ENCODE data around the gene CYFIP1. TPM values are rescaled to one million over a fixed set of nuclear protein-coding genes. Genes with fewer than 3 reads are reported as not detected.

CYFIP1 gene
- polyA plus RNA-seq, 2 of the 4 experiments (the other 2 are of a cell fraction): 68.2 to 69.4 TPM

DNA sequence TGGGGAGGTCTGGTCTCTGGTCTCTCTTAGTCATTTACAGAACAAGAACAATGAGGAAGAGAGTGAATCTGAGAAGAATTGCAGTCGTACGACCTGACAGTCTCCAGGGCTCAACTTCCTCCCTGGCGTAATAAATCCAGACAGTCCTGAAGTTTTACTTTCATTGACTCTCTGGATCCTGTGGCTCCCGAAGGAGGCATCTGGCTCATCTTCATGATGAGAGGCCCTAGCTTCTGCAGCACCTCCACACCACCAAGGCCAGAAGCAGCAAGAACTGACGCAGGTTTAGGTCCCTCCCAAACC, 11.8 kb upstream of the CYFIP1 start:
- no peak overlapping the region for H3K27ac ChIP-seq

GRCh38 chr15:22989576-22990477, 9.7 kb upstream of the CYFIP1 start:
- ChIA-PET CTCF (interaction anchor here (0.5 kb wide), 1 partner anchor 59 kb away, joined by 5 read pairs; no protein-coding TSS in a partner anchor), POLR2A (no interaction called here)
- DNase-seq (ENCODE audit: low read depth in 1 of 2, low spot score in 1 of 2) (peak in 1 of 2 experiments; percentile 20), ATAC-seq (peak; percentile 61 to 63), FAIRE-seq (no peak)
- no peak for TF ChIP-seq PHF8 (IDR thresholded peaks at IDR 0.05; ENCODE audit: borderline replicate concordance, low read depth)
- no peak for TF ChIP-seq RAD21 (conservative IDR thresholded peaks at IDR 0.05 in 1 of 2, IDR thresholded peaks at IDR 0.05 in 1 of 2)
- TF ChIP-seq FOSB (CRISPR knock-in tag; IDR thresholded peaks at IDR 0.05): no peak
- TF ChIP-seq SMC3 (IDR thresholded peaks at IDR 0.05): no peak
- no peak for TF ChIP-seq FOSL2 (IDR thresholded peaks at IDR 0.05)
- TF ChIP-seq FOSL2 (CRISPR knock-in tag; IDR thresholded peaks at IDR 0.05): no peak
- TF ChIP-seq KDM1A (IDR thresholded peaks at IDR 0.05; ENCODE audit: low read depth): no peak
- TF ChIP-seq, protein P1, sequence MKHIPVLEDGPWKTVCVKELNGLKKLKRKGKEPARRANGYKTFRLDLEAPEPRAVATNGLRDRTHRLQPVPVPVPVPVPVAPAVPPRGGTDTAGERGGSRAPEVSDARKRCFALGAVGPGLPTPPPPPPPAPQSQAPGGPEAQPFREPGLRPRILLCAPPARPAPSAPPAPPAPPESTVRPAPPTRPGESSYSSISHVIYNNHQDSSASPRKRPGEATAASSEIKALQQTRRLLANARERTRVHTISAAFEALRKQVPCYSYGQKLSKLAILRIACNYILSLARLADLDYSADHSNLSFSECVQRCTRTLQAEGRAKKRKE (CRISPR knock-in tag; IDR thresholded peaks at IDR 0.05; ENCODE audit: low read depth): no peak
- TF ChIP-seq TP53 (CRISPR knock-in tag; IDR thresholded peaks at IDR 0.05): no peak
- Histone ChIP-seq H3K4me1 (no peaks in the 10 kb centered on the region), H3K9me3 (no peaks in the 10 kb centered on the region), H3K4me3 (no peak overlapping the region), H3K4me2 (no peak overlapping the region), H3K27ac (no peak overlapping the region)
- WGBS (ENCODE audit: missing lambda C conversion rate): 83% methylated on average over 7 of the region's 7 CpGs

More for the DNA sequence above, 11.8 kb upstream of the CYFIP1 start:
- CTCF ChIA-PET: interaction anchor here (1.5 kb wide), 1 partner anchor 45 kb away, joined by 5 read pairs; no protein-coding TSS in a partner anchor
- POLR2A ChIA-PET: no interaction called here
- DNase-seq (ENCODE audit: low read depth in 1 of 2, low spot score in 1 of 2) (no peak), ATAC-seq (no peak), FAIRE-seq (no peak)
- Histone ChIP-seq H3K4me2 (no peak overlapping the region), H3K9me3 (no peaks in the 10 kb centered on the region), H3K4me1 (no peaks in the 10 kb centered on the region), H3K4me3 (no peak overlapping the region)
- WGBS (ENCODE audit: missing lambda C conversion rate): 94% methylated on average over 5 of the region's 5 CpGs
- TF ChIP-seq RNF2 (IDR thresholded peaks at IDR 0.05; ENCODE audit: borderline replicate concordance, low read depth) (no peak), MAFK (IDR thresholded peaks at IDR 0.05; ENCODE audit: partially characterized antibody) (no peak), CHD4 (IDR thresholded peaks at IDR 0.05; ENCODE audit: borderline replicate concordance) (no peak), RAD21 (conservative IDR thresholded peaks at IDR 0.05 in 1 of 2, IDR thresholded peaks at IDR 0.05 in 1 of 2) (no peak), CTCF (IDR thresholded peaks at IDR 0.05) (no peak), TFCP2L1 (CRISPR knock-in tag; IDR thresholded peaks at IDR 0.05) (no peak), CBX8 (IDR thresholded peaks at IDR 0.05) (no peak), NPAS2 (CRISPR knock-in tag; IDR thresholded peaks at IDR 0.05; ENCODE audit: borderline replicate concordance) (no peak), ZFP36 (IDR thresholded peaks at IDR 0.05; ENCODE audit: borderline replicate concordance, partially characterized antibody) (no peak), HOXB13 (CRISPR knock-in tag; IDR thresholded peaks at IDR 0.05; ENCODE audit: low read depth) (no peak), TP53 (CRISPR knock-in tag; IDR thresholded peaks at IDR 0.05) (no peak), HOXA7 (CRISPR knock-in tag; IDR thresholded peaks at IDR 0.05) (no peak), ESRRA (IDR thresholded peaks at IDR 0.05; ENCODE audit: borderline replicate concordance, low read length) (no peak)
- TF ChIP-seq, protein P2, sequence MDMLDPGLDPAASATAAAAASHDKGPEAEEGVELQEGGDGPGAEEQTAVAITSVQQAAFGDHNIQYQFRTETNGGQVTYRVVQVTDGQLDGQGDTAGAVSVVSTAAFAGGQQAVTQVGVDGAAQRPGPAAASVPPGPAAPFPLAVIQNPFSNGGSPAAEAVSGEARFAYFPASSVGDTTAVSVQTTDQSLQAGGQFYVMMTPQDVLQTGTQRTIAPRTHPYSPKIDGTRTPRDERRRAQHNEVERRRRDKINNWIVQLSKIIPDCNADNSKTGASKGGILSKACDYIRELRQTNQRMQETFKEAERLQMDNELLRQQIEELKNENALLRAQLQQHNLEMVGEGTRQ (IDR thresholded peaks at IDR 0.05): no peak
- TF ChIP-seq, protein P3, sequence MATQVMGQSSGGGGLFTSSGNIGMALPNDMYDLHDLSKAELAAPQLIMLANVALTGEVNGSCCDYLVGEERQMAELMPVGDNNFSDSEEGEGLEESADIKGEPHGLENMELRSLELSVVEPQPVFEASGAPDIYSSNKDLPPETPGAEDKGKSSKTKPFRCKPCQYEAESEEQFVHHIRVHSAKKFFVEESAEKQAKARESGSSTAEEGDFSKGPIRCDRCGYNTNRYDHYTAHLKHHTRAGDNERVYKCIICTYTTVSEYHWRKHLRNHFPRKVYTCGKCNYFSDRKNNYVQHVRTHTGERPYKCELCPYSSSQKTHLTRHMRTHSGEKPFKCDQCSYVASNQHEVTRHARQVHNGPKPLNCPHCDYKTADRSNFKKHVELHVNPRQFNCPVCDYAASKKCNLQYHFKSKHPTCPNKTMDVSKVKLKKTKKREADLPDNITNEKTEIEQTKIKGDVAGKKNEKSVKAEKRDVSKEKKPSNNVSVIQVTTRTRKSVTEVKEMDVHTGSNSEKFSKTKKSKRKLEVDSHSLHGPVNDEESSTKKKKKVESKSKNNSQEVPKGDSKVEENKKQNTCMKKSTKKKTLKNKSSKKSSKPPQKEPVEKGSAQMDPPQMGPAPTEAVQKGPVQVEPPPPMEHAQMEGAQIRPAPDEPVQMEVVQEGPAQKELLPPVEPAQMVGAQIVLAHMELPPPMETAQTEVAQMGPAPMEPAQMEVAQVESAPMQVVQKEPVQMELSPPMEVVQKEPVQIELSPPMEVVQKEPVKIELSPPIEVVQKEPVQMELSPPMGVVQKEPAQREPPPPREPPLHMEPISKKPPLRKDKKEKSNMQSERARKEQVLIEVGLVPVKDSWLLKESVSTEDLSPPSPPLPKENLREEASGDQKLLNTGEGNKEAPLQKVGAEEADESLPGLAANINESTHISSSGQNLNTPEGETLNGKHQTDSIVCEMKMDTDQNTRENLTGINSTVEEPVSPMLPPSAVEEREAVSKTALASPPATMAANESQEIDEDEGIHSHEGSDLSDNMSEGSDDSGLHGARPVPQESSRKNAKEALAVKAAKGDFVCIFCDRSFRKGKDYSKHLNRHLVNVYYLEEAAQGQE (IDR thresholded peaks at IDR 0.05): no peak
